ENCODE data around the gene RPL18A. TPM values are rescaled to one million over a fixed set of nuclear protein-coding genes. Genes with fewer than 3 reads are reported as not detected.

RPL18A gene
- total RNA-seq, 1 donor from 2014 or later = 2,478 TPM

DNA sequence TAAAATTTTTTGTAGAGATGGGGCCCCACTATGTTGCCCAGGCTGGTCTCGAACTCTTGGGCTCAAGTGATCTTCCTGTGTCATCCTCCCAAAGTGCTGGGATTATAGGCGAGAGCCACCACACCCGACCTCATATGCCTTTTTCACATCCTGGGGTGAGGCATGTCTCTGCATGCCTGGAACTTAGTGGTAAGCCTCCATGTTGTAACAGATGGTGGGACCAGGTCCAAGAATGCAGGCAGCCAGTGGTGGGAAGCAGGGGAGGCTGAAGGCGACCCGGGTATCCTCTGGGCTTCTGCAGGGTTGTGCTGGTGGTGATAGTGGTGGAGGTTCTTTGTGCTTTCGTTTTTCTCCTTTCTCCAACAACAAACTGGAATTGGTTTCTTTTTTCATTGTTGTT is 43.0 kb downstream of the RPL18A start:
- no peak for DNase-seq (ENCODE audit: low read depth)
- Histone ChIP-seq H3K27me3 (ENCODE audit: control insufficient read depth, insufficient read depth, low read length) (no peaks in the 10 kb centered on the region), H3K36me3 (ENCODE audit: control insufficient read depth, insufficient read depth, low read length) (no peaks in the 10 kb centered on the region), H3K4me3 (ENCODE audit: low read depth, low read length) (no peak overlapping the region)
- TF ChIP-seq, protein P1, sequence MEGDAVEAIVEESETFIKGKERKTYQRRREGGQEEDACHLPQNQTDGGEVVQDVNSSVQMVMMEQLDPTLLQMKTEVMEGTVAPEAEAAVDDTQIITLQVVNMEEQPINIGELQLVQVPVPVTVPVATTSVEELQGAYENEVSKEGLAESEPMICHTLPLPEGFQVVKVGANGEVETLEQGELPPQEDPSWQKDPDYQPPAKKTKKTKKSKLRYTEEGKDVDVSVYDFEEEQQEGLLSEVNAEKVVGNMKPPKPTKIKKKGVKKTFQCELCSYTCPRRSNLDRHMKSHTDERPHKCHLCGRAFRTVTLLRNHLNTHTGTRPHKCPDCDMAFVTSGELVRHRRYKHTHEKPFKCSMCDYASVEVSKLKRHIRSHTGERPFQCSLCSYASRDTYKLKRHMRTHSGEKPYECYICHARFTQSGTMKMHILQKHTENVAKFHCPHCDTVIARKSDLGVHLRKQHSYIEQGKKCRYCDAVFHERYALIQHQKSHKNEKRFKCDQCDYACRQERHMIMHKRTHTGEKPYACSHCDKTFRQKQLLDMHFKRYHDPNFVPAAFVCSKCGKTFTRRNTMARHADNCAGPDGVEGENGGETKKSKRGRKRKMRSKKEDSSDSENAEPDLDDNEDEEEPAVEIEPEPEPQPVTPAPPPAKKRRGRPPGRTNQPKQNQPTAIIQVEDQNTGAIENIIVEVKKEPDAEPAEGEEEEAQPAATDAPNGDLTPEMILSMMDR (IDR thresholded peaks at IDR 0.05; ENCODE audit: insufficient read depth, low read length, poor library complexity, severe bottlenecking) = no peak

DNA sequence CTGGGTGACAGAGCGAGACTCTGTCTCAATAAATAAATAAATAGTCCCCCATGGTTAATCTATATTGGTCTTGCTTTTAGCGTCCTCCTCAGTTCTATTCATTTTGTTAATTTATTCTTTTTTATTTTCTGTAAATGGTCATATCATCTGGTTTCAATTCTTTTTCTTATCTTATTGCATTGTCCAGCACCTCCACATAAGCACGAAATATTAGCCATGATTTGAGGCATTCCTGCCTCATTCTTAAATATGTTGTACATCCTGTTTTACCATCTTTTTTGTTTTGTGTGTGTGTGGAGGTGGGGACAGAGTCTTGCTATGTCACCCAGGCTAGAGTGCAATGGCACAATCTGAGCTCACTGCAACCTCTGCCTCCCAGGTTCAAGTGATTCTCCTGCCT is 48.5 kb downstream of the RPL18A start:
- Histone ChIP-seq H3K36me3 (ENCODE audit: control insufficient read depth, insufficient read depth, low read length) (no peaks in the 10 kb centered on the region), H3K27me3 (ENCODE audit: control insufficient read depth, insufficient read depth, low read length) (no peaks in the 10 kb centered on the region)
- TF ChIP-seq, protein P1 (IDR thresholded peaks at IDR 0.05; ENCODE audit: insufficient read depth, low read length, poor library complexity, severe bottlenecking) = no peak

DNA sequence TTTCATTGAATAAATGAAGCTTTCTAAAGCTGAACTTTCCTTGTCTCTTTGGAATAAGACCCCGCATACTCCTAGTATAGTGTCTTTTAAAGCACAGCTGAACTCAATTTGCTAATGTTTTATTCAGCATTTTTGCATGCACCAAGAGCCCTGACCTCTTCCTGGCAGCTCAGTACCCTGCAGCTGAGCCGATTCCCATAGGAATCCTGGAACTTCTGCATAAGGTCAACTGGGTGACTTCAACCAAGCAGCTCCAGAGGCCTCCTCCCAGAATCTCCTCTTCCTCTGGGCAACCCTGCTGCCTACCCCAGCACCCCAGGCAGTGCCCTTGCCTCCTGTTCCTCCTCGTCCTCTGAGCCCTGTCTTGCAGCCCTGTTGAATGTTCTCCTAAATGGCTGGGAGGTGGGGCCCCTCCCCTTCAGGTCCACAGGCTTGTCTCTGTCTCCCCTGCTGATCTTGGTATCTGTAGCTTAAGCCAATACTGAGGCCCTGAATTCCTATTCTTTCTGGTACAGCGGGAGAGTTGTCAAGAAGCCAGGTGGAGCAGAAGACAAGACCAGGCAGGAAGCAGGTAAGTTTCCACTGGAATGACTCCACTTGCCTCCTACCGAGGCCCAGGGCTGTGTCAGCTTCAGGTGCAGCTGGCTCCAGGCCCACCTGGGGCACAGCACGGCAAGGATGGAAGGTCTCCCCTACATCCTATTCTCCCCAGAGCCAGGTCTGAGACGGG is 49.5 kb downstream of the RPL18A start:
- DNase-seq (ENCODE audit: low read depth) = no peak

More for the DNA sequence above, 48.5 kb downstream of the RPL18A start:
- H3K4me3 ChIP-seq (ENCODE audit: low read depth, low read length) = no peak overlapping the region
- no peak for DNase-seq (ENCODE audit: low read depth)

DNA sequence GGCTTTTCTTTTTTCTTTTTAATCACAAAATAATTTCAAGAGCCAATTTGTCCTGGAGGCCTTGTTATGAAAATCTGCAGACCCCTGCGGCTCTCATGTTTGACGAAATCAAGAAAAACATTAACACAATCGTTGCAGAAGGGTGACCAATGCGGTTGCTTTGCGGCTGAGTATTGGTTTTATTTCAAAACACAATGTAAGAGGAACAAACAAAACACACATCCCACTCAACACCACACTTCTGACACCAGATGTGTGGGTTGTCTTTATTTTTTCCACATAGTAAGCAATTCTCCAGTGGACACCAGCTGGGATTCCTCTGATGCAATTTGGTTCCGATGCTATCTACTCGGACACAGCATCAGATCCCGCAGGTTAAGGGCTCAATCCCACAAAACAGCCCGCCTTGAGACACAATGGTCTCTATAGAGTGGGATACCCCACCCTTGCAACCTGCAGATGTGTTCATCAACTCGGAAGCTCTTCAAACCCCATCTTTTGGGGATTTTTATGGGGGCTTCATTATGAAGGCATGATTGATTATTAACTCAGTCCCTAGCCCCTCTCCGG is 51.2 kb downstream of the RPL18A start:
- no peak for DNase-seq (ENCODE audit: low read depth)
- Histone ChIP-seq H3K36me3 (ENCODE audit: control insufficient read depth, insufficient read depth, low read length) (no peaks in the 10 kb centered on the region), H3K27me3 (ENCODE audit: control insufficient read depth, insufficient read depth, low read length) (no peaks in the 10 kb centered on the region), H3K4me3 (ENCODE audit: low read depth, low read length) (no peak overlapping the region)
- TF ChIP-seq, protein P1 (IDR thresholded peaks at IDR 0.05; ENCODE audit: insufficient read depth, low read length, poor library complexity, severe bottlenecking) = no peak

More for the DNA sequence above, 49.5 kb downstream of the RPL18A start:
- Histone ChIP-seq H3K27me3 (ENCODE audit: control insufficient read depth, insufficient read depth, low read length) (no peaks in the 10 kb centered on the region), H3K36me3 (ENCODE audit: control insufficient read depth, insufficient read depth, low read length) (no peaks in the 10 kb centered on the region), H3K4me3 (ENCODE audit: low read depth, low read length) (no peak overlapping the region)
- TF ChIP-seq, protein P1 (IDR thresholded peaks at IDR 0.05; ENCODE audit: insufficient read depth, low read length, poor library complexity, severe bottlenecking) = no peak

Other genes starting within 250 kb of the RPL18A start
- gene UNC13A, start 171.6 kb upstream of the RPL18A start, total RNA-seq = 0.27 and 2.0 TPM in 2 replicates
- 43.1 and 57.4 TPM in 2 replicates for gene MAP1S, start 140.4 kb upstream of the RPL18A start, total RNA-seq
- 1.5 and 3.8 TPM in 2 replicates for gene FCHO1, start 108.4 kb upstream of the RPL18A start, total RNA-seq
- 11.5 and 13.6 TPM in 2 replicates for gene B3GNT3, start 64.8 kb upstream of the RPL18A start, total RNA-seq
- gene INSL3, start 38.4 kb upstream of the RPL18A start, total RNA-seq = not detected in 2 replicates
- gene JAK3, start 11.9 kb upstream of the RPL18A start, total RNA-seq = 8.9 and 11.0 TPM in 2 replicates
- 0.13 TPM in 1 of 2 replicates, not detected in the other for gene SLC5A5, start 12.0 kb downstream of the RPL18A start, total RNA-seq
- gene CCDC124, start 73.1 kb downstream of the RPL18A start, total RNA-seq = 104 and 118 TPM in 2 replicates
- 2.3 and 4.7 TPM in 2 replicates for gene KCNN1, start 107.2 kb downstream of the RPL18A start, total RNA-seq
- 8.4 and 12.5 TPM in 2 replicates for gene ARRDC2, start 148.3 kb downstream of the RPL18A start, total RNA-seq
- 0.07 TPM in 1 of 2 replicates, not detected in the other for gene IL12RB1, start 227.0 kb downstream of the RPL18A start, total RNA-seq
- 4.6 and 4.8 TPM in 2 replicates for gene MAST3, start 237.9 kb downstream of the RPL18A start, total RNA-seq